Activated CD4-positive, alpha-beta T cell treated with anti-CD3 and anti-CD28 coated beads, Interleukin-2, amount 10 ng/mL, durations not matched to agents 7 days and 5 days (primary cell): ENCODE data around the gene ELL2. TPM values are rescaled to one million over a fixed set of nuclear protein-coding genes. Genes with fewer than 3 reads are reported as not detected.
A peak's percentile ranks its signal among the peaks of the same experiment; 100 is the strongest.

Source experiments
- CTCF ChIA-PET: fragments of 350-600 bp; sonication (Branson Sonifier 250); formaldehyde crosslinking; loops from one replicate; lab custom pipeline; 2021; ENCODE audit warnings: antibody characterized with exemption; lab: Charles Lee
- POLR2A ChIA-PET: fragments of 350-600 bp; sonication (Branson Sonifier 250); formaldehyde crosslinking; loops from one replicate; lab custom pipeline; 2021; ENCODE audit warnings: antibody characterized with exemption; lab: Charles Lee
- DNase-seq: peaks from one replicate; pipeline ENCODE4 v3.0.0-alpha.2; 2020
- H3K27ac Mint-ChIP-seq: one replicate; pipeline ENCODE4 v1.8.0; 2021; ENCODE audit warnings: mild to moderate bottlenecking, moderate library complexity, mixed read lengths
- H3K27me3 Mint-ChIP-seq: one replicate; pipeline ENCODE4 v1.8.0; 2021; ENCODE audit warnings: mixed read lengths
- H3K36me3 Mint-ChIP-seq: one replicate; pipeline ENCODE4 v1.8.0; 2021; ENCODE audit warnings: low read depth, mixed read lengths
- H3K4me1 Mint-ChIP-seq: one replicate; pipeline ENCODE4 v1.8.0; 2021; ENCODE audit warnings: mixed read lengths
- H3K4me3 Mint-ChIP-seq: one replicate; pipeline ENCODE4 v1.8.0; 2021; ENCODE audit warnings: mild to moderate bottlenecking, moderate library complexity, mixed read lengths
- H3K9me3 Mint-ChIP-seq: one replicate; pipeline ENCODE4 v1.8.0; 2021; ENCODE audit warnings: mixed read lengths
- total RNA-seq, 2 experiments: library from RNA; stranded (reverse); gene quantifications; one replicate each; pipeline ENCODE4 v1.2.3, GENCODE V29; 2021

Gene ELL2
- total RNA-seq, 2 experiments from 2014 or later, result 12.5 to 14.7 TPM

- Mint-ChIP-seq H3K4me3 (no peak overlapping the region), H3K27me3 (peaks cover 3% of the 10 kb centered on the region), H3K9me3 (no peaks in the 10 kb centered on the region), H3K36me3 (no peaks in the 10 kb centered on the region), H3K27ac (no peak overlapping the region), H3K4me1 (peaks cover 7% of the 10 kb centered on the region)
- POLR2A ChIA-PET, result no interaction called here
- CTCF ChIA-PET, result interaction anchor here (0.7 to 6.3 kb wide), 6 partner anchors 9 to 115 kb away, joined by 3 to 36 read pairs (median 3); partner anchors contain the start of gene ELL2
- no peak for DNase-seq
Observed at GRCh38 chr5:95973793-95974325, 12.2 kb upstream of the ELL2 start.

GRCh38 chr5:95972196-95972595, 10.5 kb upstream of the ELL2 start:
- H3K36me3 Mint-ChIP-seq, result no peaks in the 10 kb centered on the region
- no peak overlapping the region for H3K4me3 Mint-ChIP-seq
- peaks cover 7% of the 10 kb centered on the region for H3K4me1 Mint-ChIP-seq
- no peak for DNase-seq
- no peaks in the 10 kb centered on the region for H3K27me3 Mint-ChIP-seq
- H3K27ac Mint-ChIP-seq, result no peak overlapping the region
- ChIA-PET CTCF (interaction anchor here (0.9 to 6.3 kb wide), 3 partner anchors 10 to 23 kb away, joined by 3 to 36 read pairs (median 3); partner anchors contain the start of gene ELL2), POLR2A (no interaction called here)
- no peaks in the 10 kb centered on the region for H3K9me3 Mint-ChIP-seq

GRCh38 chr5:95970359-95970704, 8.7 kb upstream of the ELL2 start:
- Mint-ChIP-seq H3K36me3 (no peaks in the 10 kb centered on the region), H3K27me3 (no peaks in the 10 kb centered on the region), H3K27ac (no peak overlapping the region)

GRCh38 chr5:95969651-95970358, 8.2 kb upstream of the ELL2 start:
- no peak overlapping the region for H3K27ac Mint-ChIP-seq
- CTCF ChIA-PET, result no interaction called here
- POLR2A ChIA-PET, result no interaction called here

More at GRCh38 chr5:95970359-95970704, 8.7 kb upstream of the ELL2 start:
- H3K4me3 Mint-ChIP-seq, result no peak overlapping the region
- H3K4me1 Mint-ChIP-seq, result peaks cover 7% of the 10 kb centered on the region
- POLR2A ChIA-PET, result interaction anchor here (0.7 kb wide), 1 partner anchor 39 kb away, joined by 3 read pairs; no protein-coding TSS in a partner anchor
- CTCF ChIA-PET, result no interaction called here
- DNase-seq, result no peak
- H3K9me3 Mint-ChIP-seq, result no peaks in the 10 kb centered on the region

GRCh38 chr5:95969055-95969454, 7.4 kb upstream of the ELL2 start:
- DNase-seq, result no peak
- Mint-ChIP-seq H3K4me3 (no peak overlapping the region), H3K4me1 (peaks cover 6% of the 10 kb centered on the region), H3K27me3 (no peaks in the 10 kb centered on the region), H3K36me3 (no peaks in the 10 kb centered on the region), H3K9me3 (no peaks in the 10 kb centered on the region), H3K27ac (no peak overlapping the region)
- POLR2A ChIA-PET, result no interaction called here
- CTCF ChIA-PET, result interaction anchor here (1.3 kb wide), 1 partner anchor 33 kb away, joined by 3 read pairs; no protein-coding TSS in a partner anchor

More at GRCh38 chr5:95969651-95970358, 8.2 kb upstream of the ELL2 start:
- Mint-ChIP-seq H3K9me3 (no peaks in the 10 kb centered on the region), H3K4me1 (peaks cover 7% of the 10 kb centered on the region), H3K36me3 (no peaks in the 10 kb centered on the region), H3K4me3 (no peak overlapping the region), H3K27me3 (no peaks in the 10 kb centered on the region)
- DNase-seq, result no peak

- H3K27me3 Mint-ChIP-seq, result no peaks in the 10 kb centered on the region
- H3K4me3 Mint-ChIP-seq, result no peak overlapping the region
- no peaks in the 10 kb centered on the region for H3K36me3 Mint-ChIP-seq
- no peak for DNase-seq
- CTCF ChIA-PET, result interaction anchor here (1.4 kb wide), 1 partner anchor 18 kb away, joined by 3 read pairs; no protein-coding TSS in a partner anchor
- POLR2A ChIA-PET, result no interaction called here
- peaks cover 6% of the 10 kb centered on the region for H3K4me1 Mint-ChIP-seq
- H3K27ac Mint-ChIP-seq, result no peak overlapping the region
- no peaks in the 10 kb centered on the region for H3K9me3 Mint-ChIP-seq
Observed at GRCh38 chr5:95967236-95967635, 5.6 kb upstream of the ELL2 start.

- DNase-seq, result no peak
- Mint-ChIP-seq H3K27me3 (no peaks in the 10 kb centered on the region), H3K9me3 (no peaks in the 10 kb centered on the region), H3K27ac (no peak overlapping the region), H3K4me3 (no peak overlapping the region), H3K4me1 (peaks cover 11% of the 10 kb centered on the region), H3K36me3 (no peaks in the 10 kb centered on the region)
- CTCF ChIA-PET, result interaction anchor here (1.0 kb wide), 1 partner anchor 8 kb away, joined by 3 read pairs; no protein-coding TSS in a partner anchor
- POLR2A ChIA-PET, result no interaction called here
Observed at GRCh38 chr5:95966005-95966404, 4.4 kb upstream of the ELL2 start.

GRCh38 chr5:95963650-95964410, 2.2 kb upstream of the ELL2 start:
- peaks cover 33% of the 10 kb centered on the region for H3K4me1 Mint-ChIP-seq
- no peak for DNase-seq
- no peaks in the 10 kb centered on the region for H3K36me3 Mint-ChIP-seq
- H3K9me3 Mint-ChIP-seq, result no peaks in the 10 kb centered on the region
- H3K4me3 Mint-ChIP-seq, result no peak overlapping the region
- ChIA-PET CTCF (interaction anchor here (0.5 to 4.0 kb wide), 6 partner anchors 8 to 854 kb away, joined by 3 to 36 read pairs (median 4); no protein-coding TSS in a partner anchor), POLR2A (interaction anchor here (0.6 to 0.7 kb wide), 2 partner anchors 110 to 323 kb away, joined by 3 read pairs; no protein-coding TSS in a partner anchor)
- no peak overlapping the region for H3K27ac Mint-ChIP-seq
- H3K27me3 Mint-ChIP-seq, result no peaks in the 10 kb centered on the region

- ChIA-PET POLR2A (no interaction called here), CTCF (interaction anchor here (0.9 to 4.0 kb wide), 5 partner anchors 10 to 94 kb away, joined by 3 to 36 read pairs (median 3); no protein-coding TSS in a partner anchor)
- Mint-ChIP-seq H3K27me3 (no peaks in the 10 kb centered on the region), H3K27ac (peak overlapping the region; percentile 97), H3K36me3 (no peaks in the 10 kb centered on the region), H3K4me3 (peak overlapping the region; percentile 87), H3K9me3 (no peaks in the 10 kb centered on the region), H3K4me1 (peaks cover 38% of the 10 kb centered on the region)
- DNase-seq, result peak; percentile 22
Observed at GRCh38 chr5:95962785-95963184, 1.1 kb upstream of the ELL2 start.

GRCh38 chr5:95962475-95962773, 773 bp upstream of the ELL2 start:
- ChIA-PET POLR2A (no interaction called here), CTCF (interaction anchor here (0.9 to 4.0 kb wide), 7 partner anchors 10 to 94 kb away, joined by 3 to 36 read pairs (median 3); no protein-coding TSS in a partner anchor)
- Mint-ChIP-seq H3K36me3 (no peaks in the 10 kb centered on the region), H3K9me3 (no peaks in the 10 kb centered on the region), H3K4me1 (peaks cover 38% of the 10 kb centered on the region), H3K27me3 (no peaks in the 10 kb centered on the region), H3K27ac (peak overlapping the region; percentile 97), H3K4me3 (peak overlapping the region; percentile 87)
- no peak for DNase-seq

- peak; percentile 64 for DNase-seq
- peak overlapping the region; percentile 97 for H3K27ac Mint-ChIP-seq
- H3K9me3 Mint-ChIP-seq, result no peaks in the 10 kb centered on the region
- POLR2A ChIA-PET, result no interaction called here
- no peaks in the 10 kb centered on the region for H3K36me3 Mint-ChIP-seq
- H3K27me3 Mint-ChIP-seq, result no peaks in the 10 kb centered on the region
- CTCF ChIA-PET, result interaction anchor here (0.6 to 4.8 kb wide), 15 partner anchors 7 to 374 kb away, joined by 3 to 36 read pairs (median 3); no protein-coding TSS in a partner anchor
- H3K4me3 Mint-ChIP-seq, result peak overlapping the region; percentile 92
- peaks cover 42% of the 10 kb centered on the region for H3K4me1 Mint-ChIP-seq
Observed at GRCh38 chr5:95960667-95961616, 709 bp downstream of the ELL2 start.
